GM12878 (cell line): ENCODE measurements around the gene ATOSB. TPM values are rescaled to one million over a fixed set of nuclear protein-coding genes. Genes with fewer than 3 reads are reported as not detected.

Source experiments
- ATAC-seq: fragments of 200-7000 bp; cut with Tn5 transposase; 3 replicates; pipeline ENCODE4 v1.9.1; 2020; ENCODE audit warnings: mild to moderate bottlenecking, moderate library complexity
- Bru-seq: library from RNA; stranded (reverse); fragments of 400-500 nt; gene quantifications from one replicate; lab custom pipeline; 2021; lab: Mats Ljungman, UMichigan
- BruChase-seq, 2 experiments: library from RNA; stranded (reverse); fragments of 400-500 nt; gene quantifications; one replicate each; lab custom pipeline; 2021; lab: Mats Ljungman, UMichigan
- BruUV-seq: library from RNA; stranded (reverse); fragments of 400-500 nt; replicated peaks from 2 replicates; lab custom pipeline; 2021; lab: Mats Ljungman, UMichigan
- CTCF ChIA-PET: fragments of 300-600 bp; sonication (Branson Sonifier 250); formaldehyde crosslinking; extraction: SDS; loops from one replicate; lab custom pipeline; 2021; ENCODE audit warnings: inconsistent platforms; lab: Yijun Ruan, JAX
- POLR2A ChIA-PET: fragments of 350-600 bp; formaldehyde crosslinking; extraction: SDS; loops from one replicate; lab custom pipeline; 2021; ENCODE audit warnings: inconsistent platforms; lab: Charles Lee
- RAD21 ChIA-PET: fragments of 300-600 bp; sonication (Branson Sonifier 250); formaldehyde crosslinking; loops from one replicate; lab custom pipeline; 2023; ENCODE audit warnings: antibody characterized with exemption; ENCODE audit not compliant: unreplicated experiment; lab: Charles Lee
- SMC1A ChIA-PET: fragments of 300-600 bp; sonication (Branson Sonifier 250); formaldehyde crosslinking; loops from one replicate; lab custom pipeline; 2023; ENCODE audit not compliant: unreplicated experiment, uncharacterized antibody; lab: Charles Lee
- DNase-seq: peaks from one replicate; pipeline ENCODE4 v3.0.0-alpha.2; 2011; ENCODE audit warnings: low read depth, low spot score
- FAIRE-seq: peaks from 3 replicates; lab custom pipeline; 2011; peaks lifted over from hg19 to GRCh38; lab: Jason Lieb, UNC
- H2AFZ ChIP-seq: 2 replicates; pipeline ENCODE4 v1.6.0; 2011; ENCODE audit warnings: low read depth, low read length, control low read depth; ENCODE audit not compliant: control insufficient read depth
- H3K27ac ChIP-seq: 2 replicates; pipeline ENCODE4 v1.5.1; 2011; ENCODE audit warnings: control low read depth; ENCODE audit not compliant: control insufficient read depth, insufficient read depth
- H3K27me3 ChIP-seq, 2 experiments: replicated peaks in 1 of 2; 2 replicates each; pipeline versions ENCODE4 v1.6.0 to v1.6.1; 2011; ENCODE audit warnings: low read length in 1 of 2; ENCODE audit not compliant: control insufficient read depth in 2 of 2, insufficient read depth in 2 of 2
- H3K36me3 ChIP-seq, 2 experiments: 2 replicates each; pipeline ENCODE4 v1.5.1; 2011; ENCODE audit warnings: low read length in 1 of 2; ENCODE audit not compliant: control insufficient read depth in 2 of 2, insufficient read depth in 2 of 2
- H3K4me1 ChIP-seq: 2 replicates; pipeline ENCODE4 v1.6.1; 2011; ENCODE audit warnings: mild to moderate bottlenecking, low read length, moderate library complexity, mixed read lengths; ENCODE audit not compliant: control insufficient read depth, insufficient read depth
- H3K4me2 ChIP-seq: 2 replicates; pipeline ENCODE4 v1.6.0; 2011; ENCODE audit warnings: control low read depth; ENCODE audit not compliant: control insufficient read depth, insufficient read depth
- H3K4me3 ChIP-seq: fragments of 200-600 bp; sonication (generic); 2 replicates; pipeline ENCODE4 v1.5.1; 2016
- H3K79me2 ChIP-seq: 2 replicates; pipeline ENCODE4 v1.6.0; 2011; ENCODE audit warnings: low read length; ENCODE audit not compliant: control insufficient read depth, insufficient read depth
- H3K9ac ChIP-seq: 2 replicates; pipeline ENCODE4 v1.8.0; 2011; ENCODE audit warnings: low read length, control low read depth, mixed read lengths; ENCODE audit not compliant: control insufficient read depth, insufficient read depth
- H3K9me3 ChIP-seq: replicated peaks from 3 replicates; pipeline ENCODE4 v1.5.1; 2011; ENCODE audit warnings: mild to moderate bottlenecking, low read length; ENCODE audit not compliant: control insufficient read depth, insufficient read depth
- H4K20me1 ChIP-seq: 2 replicates; pipeline ENCODE4 v1.6.0; 2011; ENCODE audit not compliant: control insufficient read depth, insufficient read depth
- CBFB ChIP-seq: IDR thresholded peaks from 2 replicates; pipeline ENCODE4 v1.6.1; 2016; ENCODE audit warnings: antibody characterized with exemption, low read depth
- ESRRA ChIP-seq: IDR thresholded peaks from 2 replicates; pipeline ENCODE4 v1.6.1; 2012; ENCODE audit warnings: mild to moderate bottlenecking, low read length, improper control_type of control experiment
- EZH2 ChIP-seq: IDR thresholded peaks from 2 replicates; pipeline ENCODE4 v1.6.1; 2012; ENCODE audit warnings: low read depth, mild to moderate bottlenecking, control low read depth, inconsistent platforms, low read length, borderline replicate concordance; ENCODE audit not compliant: control insufficient read depth
- FOXM1 ChIP-seq: IDR thresholded peaks from 2 replicates; pipeline ENCODE4 v1.6.1; 2012; ENCODE audit warnings: low read depth, mild to moderate bottlenecking, inconsistent platforms, low read length, moderate library complexity
- IRF5 ChIP-seq: fragments of 450-650 bp; IDR thresholded peaks from 2 replicates; pipeline ENCODE4 v1.6.1; 2017; ENCODE audit warnings: borderline replicate concordance
- LARP7 ChIP-seq: fragments of 450-650 bp; IDR thresholded peaks from 2 replicates; pipeline ENCODE4 v1.6.1; 2017; ENCODE audit warnings: mild to moderate bottlenecking
- MEF2B ChIP-seq: fragments of 450-650 bp; IDR thresholded peaks from 2 replicates; pipeline ENCODE4 v1.6.1; 2018; ENCODE audit warnings: mild to moderate bottlenecking, moderate library complexity; ENCODE audit not compliant: partially characterized antibody, poor library complexity, severe bottlenecking
- NR2C1 ChIP-seq: fragments of 450-650 bp; IDR thresholded peaks from 2 replicates; pipeline ENCODE4 v1.6.1; 2017; ENCODE audit warnings: antibody characterized with exemption, mild to moderate bottlenecking, moderate library complexity
- PAX8 ChIP-seq: fragments of 450-650 bp; IDR thresholded peaks from 2 replicates; pipeline ENCODE4 v1.6.1; 2017; ENCODE audit warnings: mild to moderate bottlenecking, moderate library complexity
- PBX3 ChIP-seq: IDR thresholded peaks from 2 replicates; pipeline ENCODE4 v1.6.1; 2011; ENCODE audit warnings: mild to moderate bottlenecking, low read depth, low read length, moderate library complexity; ENCODE audit not compliant: insufficient replicate concordance
- POLR2A ChIP-seq: IDR thresholded peaks from 2 replicates; pipeline ENCODE4 v1.6.1; 2011; ENCODE audit warnings: low read depth, mild to moderate bottlenecking, low read length
- RFX5 ChIP-seq: IDR thresholded peaks from 2 replicates; pipeline ENCODE4 v1.6.1; 2011; ENCODE audit warnings: low read depth, low read length, improper control_type of control experiment
- TCF3 ChIP-seq: IDR thresholded peaks from 2 replicates; pipeline ENCODE4 v1.6.1; 2012; ENCODE audit warnings: low read depth, mild to moderate bottlenecking, low read length, borderline replicate concordance; ENCODE audit not compliant: insufficient read depth
- ZBTB33 ChIP-seq: fragments of 450-650 bp; IDR thresholded peaks from 2 replicates; pipeline ENCODE4 v1.6.1; 2017; ENCODE audit warnings: mild to moderate bottlenecking
- WGBS: methylation state at CpG from one replicate; pipeline ENCODE4 v1.1.6; 2016; ENCODE audit warnings: low lambda C conversion rate; ENCODE audit not compliant: insufficient replicate concordance, insufficient coverage; ENCODE audit errors: missing lambda C conversion rate; 5-methylcytosine and 5-hydroxymethylcytosine counted together
- in situ Hi-C: fragments of 300-500 bp; cut with MboI; formaldehyde crosslinking; loops from 9 replicates; pipeline ENCODE4 v1.14.3; 2018; ENCODE audit warnings: mixed read lengths
- intact Hi-C: fragments of 100-400 bp; cut with micrococcal nuclease; formaldehyde crosslinking; loops from one replicate; pipeline ENCODE4 v1.14.2; 2022; ENCODE audit not compliant: unreplicated experiment
- long read RNA-seq, 2 experiments: library from polyadenylated mRNA; unstranded; transcript quantifications; one replicate each; pipeline ENCODE4 v2.0.0, GENCODE V29; 2019 to 2020
- polyA minus RNA-seq, 3 experiments: library from RNA; depleted of rRNA, polyadenylated mRNA; stranded (reverse); fragments of >200 nt; gene quantifications; 2 replicates each; pipeline ENCODE4 v1.2.3, GENCODE V29; 2011
- polyA plus RNA-seq, 11 experiments: library from polyadenylated mRNA; depleted of rRNA in 4 of 11; unstranded in 6 of 11; stranded (reverse) in 5 of 11; fragments of >200 nt; fragmentation: Nextera tagmentation in 4 of 11; fragmentation: Illumina TruSeq in 1 of 11; extraction: Ambion mirVana in 4 of 11; extraction: Trizol in 1 of 11; gene quantifications; 1 replicate in 1 of 11; 2 replicates in 10 of 11; pipeline versions ENCODE4 v1.2.1 to v1.2.3, GENCODE V29; 2011 to 2016; ENCODE audit warnings: inconsistent platforms in 2 of 11, missing spikeins in 2 of 11, low read depth in 1 of 11
- total RNA-seq, 4 experiments: library from RNA; depleted of rRNA in 3 of 4; stranded (reverse); fragments of >200 nt in 3 of 4; fragmentation: Illumina TruSeq in 1 of 4; extraction: Trizol in 1 of 4; gene quantifications; 2 replicates each; pipeline versions ENCODE4 v1.2.1 to v1.2.3, GENCODE V29; 2013 to 2021

The ATOSB gene
- 8.9 and 9.9 TPM in 2 replicates for total RNA-seq (2013; cell fraction: nucleolus; rRNA removed)
- total RNA-seq (2014; rRNA removed) (2.3 and 3.6 TPM in 2 replicates), total RNA-seq (2014; rRNA removed; fragmentation: Illumina TruSeq; extraction: Trizol) (1.8 and 1.9 TPM in 2 replicates), total RNA-seq (2021) (2.2 and 3.2 TPM in 2 replicates), polyA plus RNA-seq (2011; rRNA removed) (4.4 and 5.4 TPM in 2 replicates), polyA plus RNA-seq (2014; fragmentation: Illumina TruSeq; extraction: Trizol) (2.5 and 2.6 TPM in 2 replicates), polyA plus RNA-seq (2014; fragmentation: Nextera tagmentation; extraction: Ambion mirVana) (under 1 TPM; 0.60 to 0.62 TPM), polyA plus RNA-seq (2014; rRNA removed) (2.7 and 3.6 TPM in 2 replicates), polyA plus RNA-seq (2016; fragmentation: Nextera tagmentation; extraction: Ambion mirVana) (1 to 10 TPM; 1.9 to 2.5 TPM), polyA minus RNA-seq (2011; rRNA and poly(A)+ RNA removed) (4.0 and 5.5 TPM in 2 replicates), Bru-seq, nascent RNA (percentile 52 among the genes with signal in this experiment), BruChase-seq, experiment 1, labeled RNA remaining after a 6-hour chase (percentile 52 among the genes with signal in this experiment), BruChase-seq, experiment 2, labeled RNA remaining after a 2-hour chase (percentile 59 among the genes with signal in this experiment)
- polyA plus RNA-seq (2011; ENCODE audit: low read depth) = 1.5 TPM
- polyA plus RNA-seq (2011; cell fraction: cytosol; rRNA removed) = 8.1 and 8.5 TPM in 2 replicates
- 14.5 and 20.7 TPM in 2 replicates for polyA plus RNA-seq (2011; cell fraction: nucleus; rRNA removed)
- polyA plus RNA-seq (2012) = 3.5 and 4.7 TPM in 2 replicates
- polyA minus RNA-seq (2011; cell fraction: cytosol; rRNA and poly(A)+ RNA removed) = 1.7 and 2.4 TPM in 2 replicates
- 3.0 and 5.5 TPM in 2 replicates for polyA minus RNA-seq (2011; cell fraction: nucleus; rRNA and poly(A)+ RNA removed)
- long read RNA-seq, experiment 1, partial matches to known transcripts = 1 of 1 reads
- long read RNA-seq, experiment 1, other reads (novel, unspliced or antisense) = 0 of 1 reads
- long read RNA-seq, experiment 2, partial matches to known transcripts = 4 of 4 reads
- long read RNA-seq, experiment 2, other reads (novel, unspliced or antisense) = 0 of 4 reads

GRCh38 chr9:35115680-35116538 is at the start of gene ATOSB:
Gene ATOSB, minus strand, starts transcription at chr9:35115862. Its CDS starts 7,588 bp downstream, at chr9:35108274.
- no TSS peak for BruUV-seq
- in situ Hi-C loops = loop anchor here (5.0 kb wide), 3 partner anchors 141 to 486 kb away; no protein-coding TSS in a partner anchor
- TF ChIP-seq PBX3 = peak; percentile 43
- TF ChIP-seq POLR2A = peak; percentile 56; the same call in 1 of the 2 replicates
- TF ChIP-seq LARP7 = no peak
- TF ChIP-seq NR2C1 = no peak
- TF ChIP-seq ESRRA = no peak
- no peak for TF ChIP-seq TCF3
- no peak for TF ChIP-seq RFX5
- TF ChIP-seq IRF5 = no peak
- no peak for TF ChIP-seq PAX8
- TF ChIP-seq EZH2 = no peak
- peak; percentile 60 for TF ChIP-seq MEF2B
- no peak for TF ChIP-seq FOXM1
- no peak for TF ChIP-seq CBFB
- no peak for TF ChIP-seq ZBTB33

More at GRCh38 chr9:35115680-35116538, at the start of gene ATOSB:
- Histone ChIP-seq H3K27ac (peak within 1 kb of the TSS; percentile 84), H3K4me1 (peaks cover 28% of the 10 kb centered on the region), H3K4me3 (peak within 1 kb of the TSS; percentile 96), H3K27me3 (no peaks in the 10 kb centered on the region), H3K79me2 (peaks cover 3% of the 10 kb centered on the region), H3K4me2 (peak within 1 kb of the TSS; percentile 100), H3K9me3 (no peaks in the 10 kb centered on the region), H2AFZ (peak within 1 kb of the TSS; percentile 84), H3K9ac (peak within 1 kb of the TSS; percentile 71), H3K36me3 (no peaks in the 10 kb centered on the region), H4K20me1 (no peaks in the 10 kb centered on the region)
- DNase-seq (peak; percentile 72), FAIRE-seq (peak; percentile 59), ATAC-seq (peak; percentile 82)
- ChIA-PET CTCF (interaction anchor here (0.7 to 3.9 kb wide), 10 partner anchors 9 to 440 kb away, joined by 3 to 85 read pairs (median 8); no protein-coding TSS in a partner anchor), SMC1A (interaction anchor here (1.0 to 3.0 kb wide), 6 partner anchors 9 to 504 kb away, joined by 3 to 23 read pairs (median 4); no protein-coding TSS in a partner anchor), RAD21 (interaction anchor here (0.6 to 2.7 kb wide), 13 partner anchors 8 to 617 kb away, joined by 3 to 20 read pairs (median 4); partner anchors contain the start of genes CCDC107, CREB3, DNAJB5 and FANCG), POLR2A (interaction anchor here (0.7 to 3.2 kb wide), 5 partner anchors 12 to 531 kb away, joined by 3 to 27 read pairs (median 3); partner anchors contain the start of genes STOML2 and VCP)
- intact Hi-C loops = loop anchor here (1.0 to 10.0 kb wide), 7 partner anchors 19 to 699 kb away; partner anchors contain the start of genes CREB3, HINT2, PIGO and SPAG8
- 1% methylated on average over 47 of the region's 54 CpGs for WGBS
